GM20431 (cell line): ENCODE data around the gene SH3RF3.

Source experiments
- in situ Hi-C: fragments of 300-500 bp; cut with MseI, MboI; formaldehyde crosslinking; loops from one replicate; pipeline ENCODE4 v1.15.0; 2020; ENCODE audit warnings: low sequenced_read_pairs; ENCODE audit not compliant: unreplicated experiment

The SH3RF3 gene

DNA sequence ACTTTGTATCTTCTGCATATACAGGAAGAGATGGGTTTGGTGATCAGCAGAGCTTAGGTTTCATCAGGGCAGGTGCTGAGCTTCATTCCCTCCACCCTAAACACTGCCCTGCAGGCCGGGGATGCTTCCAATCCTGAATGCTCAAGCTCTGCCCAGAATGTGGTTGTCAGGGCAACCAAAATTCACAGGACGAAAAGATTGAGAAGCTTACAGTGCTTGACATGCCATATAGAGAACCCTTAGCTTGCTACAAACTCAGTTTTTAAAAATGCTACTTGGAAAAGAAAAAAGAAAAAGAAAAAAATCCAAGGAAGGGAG lies 65.6 kb downstream of the SH3RF3 start:
- in situ Hi-C loops: no loop called here

- in situ Hi-C loops: no loop called here
Observed at GRCh38 chr2:109195193-109196045, 66.4 kb downstream of the SH3RF3 start.

GRCh38 chr2:109196081-109196875 lies 67.3 kb downstream of the SH3RF3 start:
- in situ Hi-C loops: no loop called here

- in situ Hi-C loops: no loop called here
Observed at GRCh38 chr2:109197491-109198418, 68.8 kb downstream of the SH3RF3 start.

- in situ Hi-C loops: no loop called here
Observed at GRCh38 chr2:109199790-109200189, 70.8 kb downstream of the SH3RF3 start.

DNA sequence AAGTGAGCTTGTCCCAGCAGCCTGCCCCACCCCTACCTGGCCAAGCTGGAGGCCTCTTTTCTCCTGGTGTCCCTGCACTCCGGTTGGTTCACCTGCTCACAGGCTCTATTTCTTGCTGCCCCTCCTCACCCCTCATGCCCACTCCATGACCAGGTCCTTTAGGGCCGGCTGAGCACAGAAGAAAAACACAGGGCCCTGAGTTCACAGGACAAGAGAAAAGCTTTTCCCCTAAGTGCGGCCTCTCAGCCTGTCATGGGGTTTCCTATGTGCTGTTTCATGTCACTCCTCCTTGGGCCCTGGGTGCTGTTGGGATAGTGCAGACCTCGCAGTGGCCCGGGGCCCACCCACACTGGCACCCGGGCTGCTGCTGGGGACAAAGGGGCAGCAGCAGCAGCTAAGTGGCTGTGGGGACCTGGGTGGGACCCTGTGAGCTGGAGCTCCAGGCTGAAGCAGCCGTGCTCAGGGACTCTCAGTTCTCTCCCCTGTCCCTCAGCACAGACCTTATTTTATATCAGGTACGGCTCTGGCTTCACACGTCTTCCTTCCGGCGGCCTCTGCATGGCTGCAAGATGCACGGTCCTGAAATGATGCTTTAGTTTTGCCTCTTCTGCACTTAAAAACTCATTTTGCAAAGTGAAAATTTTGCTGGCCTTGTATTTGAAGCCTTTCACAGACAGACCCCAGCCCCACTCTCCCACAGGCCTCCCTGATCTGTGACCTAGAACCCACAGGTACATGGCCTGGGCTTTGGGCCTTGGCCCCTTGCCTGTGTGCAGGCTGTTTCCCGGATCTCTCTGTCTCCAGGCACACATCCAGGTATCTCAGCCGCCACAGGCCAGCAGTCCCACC lies 71.8 kb downstream of the SH3RF3 start:
- in situ Hi-C loops: no loop called here

DNA sequence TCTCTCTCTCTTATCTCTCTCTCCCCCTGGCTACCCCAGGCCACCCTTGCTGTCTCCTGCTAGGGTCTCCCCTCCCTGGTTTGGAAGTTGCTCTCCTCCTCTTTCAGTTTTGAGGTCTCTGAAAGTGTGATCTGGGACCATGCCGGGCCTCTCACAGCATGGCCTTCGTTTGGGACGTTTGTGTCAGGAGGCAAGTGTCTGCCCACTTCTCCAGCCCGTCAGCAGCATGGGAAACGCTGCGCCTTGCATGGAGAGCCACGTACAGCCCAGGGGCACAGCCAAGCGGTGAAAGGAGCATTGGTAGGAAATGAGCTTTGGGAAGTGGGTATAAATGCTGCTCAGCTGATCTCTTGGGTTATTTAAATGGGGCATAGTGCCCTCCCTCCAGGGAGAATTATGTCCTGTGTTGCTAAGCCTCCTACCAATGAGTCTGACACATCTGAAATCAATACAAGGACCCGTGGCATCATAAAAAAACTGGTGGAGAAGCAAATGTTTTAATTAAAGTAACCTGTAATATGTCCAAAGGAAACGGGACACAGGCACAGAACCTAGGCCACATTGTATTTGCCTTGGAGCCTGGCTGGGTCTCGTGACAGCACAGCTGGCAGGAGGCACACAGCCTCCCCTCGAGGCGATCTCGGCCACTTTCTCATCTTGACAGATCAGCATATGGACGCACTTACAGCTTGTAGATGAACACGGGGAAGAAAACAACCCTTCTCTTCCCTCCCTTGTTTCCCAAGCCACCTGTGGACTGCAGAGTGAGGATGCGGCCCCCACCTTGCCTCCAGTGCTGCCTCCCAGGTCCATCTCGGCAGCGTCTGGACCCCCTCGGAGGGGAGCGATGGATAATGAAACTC lies 72.7 kb downstream of the SH3RF3 start:
- in situ Hi-C loops: no loop called here

- in situ Hi-C loops: no loop called here
Observed at GRCh38 chr2:109202486-109202885, 73.5 kb downstream of the SH3RF3 start.

DNA sequence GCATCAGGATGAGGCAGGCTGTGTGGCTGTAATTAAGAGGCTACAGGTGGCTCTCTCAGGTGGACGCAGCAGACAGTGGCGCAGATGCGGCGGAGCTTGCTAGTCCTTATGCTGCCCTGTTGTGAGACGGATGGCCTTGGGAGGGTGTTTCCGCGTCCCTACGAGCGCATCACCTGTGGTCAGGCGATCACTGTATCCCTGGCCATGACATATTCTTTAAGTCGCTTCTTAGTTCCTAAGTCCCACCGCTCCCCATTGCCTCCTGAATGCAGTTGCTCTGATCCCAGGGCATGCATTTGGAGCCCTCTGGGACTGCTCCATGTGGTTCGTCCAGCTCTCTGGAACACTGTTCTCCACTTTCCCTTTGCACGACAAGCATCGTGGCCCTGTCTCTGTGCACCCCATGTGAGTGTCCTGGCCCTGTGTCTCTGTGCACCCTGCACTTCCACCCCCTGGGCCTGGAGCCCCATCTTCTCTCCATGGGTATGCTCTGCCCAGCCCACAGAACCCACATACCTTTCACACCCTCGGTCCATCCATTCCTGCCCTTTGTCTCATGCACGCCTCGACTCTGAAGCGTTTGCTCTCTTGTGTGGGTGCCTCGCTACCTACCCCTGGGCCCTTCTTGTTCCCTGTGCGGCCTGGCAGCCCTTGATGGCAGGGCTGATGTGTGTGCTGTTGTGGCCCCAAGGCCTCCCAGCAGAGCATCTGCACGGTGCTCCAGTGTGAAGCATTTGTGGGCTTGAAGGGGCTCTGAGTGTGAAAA lies 74.4 kb downstream of the SH3RF3 start:
- in situ Hi-C loops: no loop called here

GRCh38 chr2:109204412-109204811 lies 75.4 kb downstream of the SH3RF3 start:
- in situ Hi-C loops: no loop called here

GRCh38 chr2:109205447-109205846 lies 76.4 kb downstream of the SH3RF3 start:
- in situ Hi-C loops: no loop called here

DNA sequence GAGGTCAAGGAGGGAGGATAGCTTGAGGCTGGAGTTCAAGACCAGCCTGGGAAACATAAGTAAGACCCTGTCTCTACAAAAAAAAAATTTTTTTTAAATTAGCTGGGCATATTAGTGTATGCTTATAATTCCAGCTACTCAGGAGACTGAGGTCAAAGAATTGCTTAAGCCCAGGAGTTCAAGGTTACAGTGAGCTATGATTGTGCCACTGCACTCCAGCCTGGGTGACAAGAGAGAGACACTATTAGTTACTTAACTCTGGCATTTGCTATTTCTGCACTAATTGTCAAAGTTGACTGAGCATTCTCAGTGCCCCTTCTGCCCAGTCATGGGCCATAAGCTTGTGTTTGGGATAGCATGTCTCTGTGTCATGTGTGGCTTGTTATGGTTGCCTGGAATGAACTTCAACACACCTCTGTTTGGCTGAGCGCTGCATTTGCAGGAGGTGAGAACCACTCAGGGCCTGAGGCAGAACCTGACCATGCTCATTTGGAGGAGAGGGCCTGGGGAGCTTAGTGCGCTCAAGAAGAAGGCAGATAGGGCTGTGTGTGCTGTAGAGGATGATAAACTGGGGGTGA lies 77.7 kb downstream of the SH3RF3 start:
- in situ Hi-C loops: no loop called here

GRCh38 chr2:109207176-109207575 lies 78.2 kb downstream of the SH3RF3 start:
- in situ Hi-C loops: no loop called here

- in situ Hi-C loops: no loop called here
Observed at GRCh38 chr2:109208071-109208950, 79.3 kb downstream of the SH3RF3 start.

DNA sequence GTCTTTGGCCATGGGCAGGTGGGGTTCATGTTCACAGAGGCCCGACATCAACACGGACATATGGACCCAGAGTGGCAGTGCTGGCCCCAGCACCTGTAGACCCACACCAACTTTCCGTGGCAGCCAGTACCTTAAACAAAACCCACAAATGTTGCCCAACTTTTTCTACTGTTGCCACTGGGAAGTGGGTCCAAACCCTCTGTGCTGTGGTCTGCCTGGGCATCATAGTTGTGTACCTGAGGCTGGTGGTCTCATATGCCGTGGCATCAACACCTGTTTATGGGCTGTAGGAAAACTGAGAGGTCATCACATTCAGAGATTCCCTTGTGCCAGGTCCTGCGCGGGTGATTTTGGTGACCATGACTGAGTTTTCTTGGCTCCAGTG lies 79.9 kb downstream of the SH3RF3 start:
- in situ Hi-C loops: no loop called here

GRCh38 chr2:109209412-109209811 lies 80.4 kb downstream of the SH3RF3 start:
- in situ Hi-C loops: no loop called here

DNA sequence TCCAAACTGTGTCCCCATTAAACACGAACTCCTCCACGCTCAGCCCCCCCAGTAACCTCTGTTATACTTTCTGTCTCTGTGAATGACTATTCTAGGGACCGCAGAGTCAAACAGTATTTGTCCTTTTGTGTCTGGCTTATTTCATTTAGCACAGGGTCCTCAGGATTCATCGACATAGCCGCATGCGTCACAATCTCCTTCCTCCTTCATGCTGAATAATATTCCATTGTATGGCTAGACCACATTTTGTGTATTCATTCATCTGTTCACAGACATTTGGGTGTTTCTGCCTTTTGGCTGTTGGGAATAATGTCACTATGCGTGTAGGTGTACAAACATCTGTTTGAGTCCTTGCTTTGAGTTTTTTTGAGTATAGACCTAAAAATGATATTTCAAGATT lies 80.9 kb downstream of the SH3RF3 start:
- in situ Hi-C loops: no loop called here
